ENCODE measurements around the gene TFF3.

TFF3 gene

GRCh38 chr21:42263591-42264131 lies 51.5 kb downstream of the TFF3 start:
- Histone ChIP-seq H3K4me3 (ENCODE audit: low read depth, low read length) (no peak overlapping the region), H3K27me3 (ENCODE audit: control insufficient read depth, insufficient read depth, low read length) (no peaks in the 10 kb centered on the region), H3K9ac (ENCODE audit: low read length) (no peak overlapping the region), H3K27ac (ENCODE audit: low read depth, low read length) (no peak overlapping the region), H3K9me3 (ENCODE audit: control insufficient read depth, insufficient read depth, low read depth, low read length) (no peaks in the 10 kb centered on the region), H3K36me3 (ENCODE audit: control insufficient read depth, insufficient read depth, low read length) (no peaks in the 10 kb centered on the region), H3K4me1 (ENCODE audit: control insufficient read depth, insufficient read depth, low read length) (peaks cover 26% of the 10 kb centered on the region; the same call in 1 of the 2 replicates)

DNA sequence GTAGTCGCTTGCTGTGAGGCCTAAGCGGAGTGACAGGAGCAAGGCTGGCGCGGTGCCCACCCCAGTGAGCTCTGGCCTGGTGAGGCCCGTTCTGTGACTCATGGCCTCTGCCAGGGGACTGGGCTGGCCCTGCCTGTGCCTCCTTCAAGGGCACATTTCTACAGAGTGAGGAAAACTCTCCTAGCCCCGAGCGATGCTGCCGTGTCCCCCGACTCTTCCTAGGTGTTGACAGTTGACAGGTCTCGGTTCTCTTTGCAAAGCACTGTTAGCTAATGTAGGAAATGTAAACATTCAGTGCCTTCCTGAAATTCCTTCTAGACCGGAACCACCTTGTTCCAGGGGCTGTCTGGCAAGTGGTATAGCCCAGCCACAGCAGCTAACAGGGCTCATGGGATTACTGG lies 52.4 kb downstream of the TFF3 start:
- Histone ChIP-seq H3K9me3 (ENCODE audit: control insufficient read depth, insufficient read depth, low read depth, low read length) (no peaks in the 10 kb centered on the region), H3K4me1 (ENCODE audit: control insufficient read depth, insufficient read depth, low read length) (peaks cover 26% of the 10 kb centered on the region; the same call in 1 of the 2 replicates), H3K9ac (ENCODE audit: low read length) (no peak overlapping the region), H3K36me3 (ENCODE audit: control insufficient read depth, insufficient read depth, low read length) (no peaks in the 10 kb centered on the region), H3K27ac (ENCODE audit: low read depth, low read length) (no peak overlapping the region), H3K27me3 (ENCODE audit: control insufficient read depth, insufficient read depth, low read length) (no peaks in the 10 kb centered on the region), H3K4me3 (ENCODE audit: low read depth, low read length) (no peak overlapping the region)

DNA sequence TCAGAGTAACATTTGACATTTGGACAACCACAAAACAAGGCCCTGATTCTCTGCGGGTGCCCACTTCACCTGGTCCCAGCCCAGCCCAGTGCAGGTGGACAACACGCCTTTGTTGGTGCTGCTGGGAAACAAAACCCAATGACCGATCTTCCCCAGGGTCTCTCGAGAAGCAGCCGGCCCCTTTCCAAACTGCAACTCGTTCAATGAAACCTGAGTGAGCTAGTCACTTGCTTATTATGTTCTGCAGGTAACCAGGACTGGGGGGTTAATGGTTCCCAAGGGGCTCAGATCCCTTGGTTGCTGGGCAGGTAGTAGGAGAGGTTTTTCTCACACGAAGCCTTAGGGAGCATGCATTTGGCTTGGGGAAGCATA lies 53.4 kb downstream of the TFF3 start:
- no peaks in the 10 kb centered on the region for H3K27me3 ChIP-seq (ENCODE audit: control insufficient read depth, insufficient read depth, low read length)
- H3K4me3 ChIP-seq (ENCODE audit: low read depth, low read length): no peak overlapping the region
- H3K36me3 ChIP-seq (ENCODE audit: control insufficient read depth, insufficient read depth, low read length): no peaks in the 10 kb centered on the region
- no peak overlapping the region for H3K27ac ChIP-seq (ENCODE audit: low read depth, low read length)
- H3K9ac ChIP-seq (ENCODE audit: low read length): no peak overlapping the region
- peaks cover 26% of the 10 kb centered on the region; the same call in 1 of the 2 replicates for H3K4me1 ChIP-seq (ENCODE audit: control insufficient read depth, insufficient read depth, low read length)
- H3K9me3 ChIP-seq (ENCODE audit: control insufficient read depth, insufficient read depth, low read depth, low read length): no peaks in the 10 kb centered on the region

Data from HUES6 (cell line).